Iris pigment epithelial cell (primary cell): ENCODE results near the gene C6.
"Not testable (repeated sequence)": the region's sequence is repeated elsewhere in the genome, so short reads cannot be mapped to it uniquely, and the experiment has no call there.

Experiments
- DNase-seq: peaks from one replicate; pipeline ENCODE4 v3.0.0-alpha.2; 2011; ENCODE audit warnings: low read depth

The C6 gene

GRCh38 chr5:41213340-41213739, at the start of gene C6:
C6 (minus strand) TSS chr5:41213532; CDS start chr5:41203230, 10,302 bp downstream.
- no peak for DNase-seq

- no peak for DNase-seq
These were observed 43.1 kb upstream of the C6 start for GRCh38 chr5:41256400-41256799.

- no peak for DNase-seq
These were observed 39.8 kb upstream of the C6 start for GRCh38 chr5:41253109-41253508.

- DNase-seq, result no peak
These were observed 38.7 kb upstream of the C6 start for GRCh38 chr5:41252036-41252435.

- no peak for DNase-seq
These were observed 37.1 kb upstream of the C6 start for GRCh38 chr5:41250351-41250987.

GRCh38 chr5:41247135-41247534, 33.8 kb upstream of the C6 start:
- DNase-seq, result no peak

- DNase-seq, result peak; percentile 38
These were observed 33.0 kb upstream of the C6 start for GRCh38 chr5:41246376-41246775.

GRCh38 chr5:41243558-41243957, 30.2 kb upstream of the C6 start:
- DNase-seq, result no peak

GRCh38 chr5:41240985-41241384, 27.7 kb upstream of the C6 start:
- no peak for DNase-seq

GRCh38 chr5:41240390-41240789, 27.1 kb upstream of the C6 start:
- DNase-seq, result no peak

- DNase-seq, result no peak
These were observed 21.1 kb upstream of the C6 start for GRCh38 chr5:41234475-41234874.

- no peak for DNase-seq
These were observed 19.5 kb upstream of the C6 start for GRCh38 chr5:41232797-41233196.

GRCh38 chr5:41230276-41230675, 16.9 kb upstream of the C6 start:
- not testable (repeated sequence) for DNase-seq

GRCh38 chr5:41223962-41224361, 10.6 kb upstream of the C6 start:
- no peak for DNase-seq

GRCh38 chr5:41219658-41220269, 6.4 kb upstream of the C6 start:
- DNase-seq, result no peak

- DNase-seq, result no peak
These were observed 5.8 kb upstream of the C6 start for GRCh38 chr5:41218929-41219657.

GRCh38 chr5:41214182-41214581, 850 bp upstream of the C6 start:
- DNase-seq, result no peak

GRCh38 chr5:41212935-41213334, 397 bp downstream of the C6 start:
- DNase-seq, result no peak

GRCh38 chr5:41211417-41211816, 1.9 kb downstream of the C6 start:
- no peak for DNase-seq

- DNase-seq, result not testable (repeated sequence)
These were observed 7.9 kb downstream of the C6 start for GRCh38 chr5:41205475-41205874.

GRCh38 chr5:41203033-41203432, 10.3 kb downstream of the C6 start:
- DNase-seq, result no peak

- no peak for DNase-seq
These were observed 12.1 kb downstream of the C6 start for GRCh38 chr5:41201082-41201772.

GRCh38 chr5:41200506-41200905, 12.8 kb downstream of the C6 start:
- no peak for DNase-seq
